WTC11 (cell line): ENCODE data around the gene ATP6AP1. TPM values are rescaled to one million over a fixed set of nuclear protein-coding genes. Genes with fewer than 3 reads are reported as not detected.

Experiments
- ELF4 ChIP-seq: sonication (generic); formaldehyde crosslinking; IDR thresholded peaks from 2 replicates; pipeline ENCODE4 v1.8.1; 2022; ENCODE audit warnings: low read depth, mild to moderate bottlenecking, moderate library complexity, missing genetic modification reagents
- ERG ChIP-seq: fragments of 250-450 bp; sonication (Bioruptor Pico); IDR thresholded peaks from 2 replicates; pipeline ENCODE4 v1.8.0; 2021; ENCODE audit warnings: mild to moderate bottlenecking
- FOXK1 ChIP-seq: sonication (generic); formaldehyde crosslinking; IDR thresholded peaks from 2 replicates; pipeline ENCODE4 v1.8.0; 2022; ENCODE audit warnings: mild to moderate bottlenecking, moderate library complexity, missing genetic modification reagents
- GRHL2 ChIP-seq: fragments of 250-450 bp; sonication (Bioruptor Pico); IDR thresholded peaks from 2 replicates; pipeline ENCODE4 v1.8.0; 2022; ENCODE audit warnings: mild to moderate bottlenecking, moderate library complexity; ENCODE audit not compliant: insufficient replicate concordance, severe bottlenecking
- KAT7 ChIP-seq: sonication (generic); formaldehyde crosslinking; IDR thresholded peaks from 2 replicates; pipeline ENCODE4 v1.8.1; 2023; ENCODE audit warnings: missing genetic modification reagents, mild to moderate bottlenecking, borderline replicate concordance
- MYBL2 ChIP-seq: sonication (generic); formaldehyde crosslinking; IDR thresholded peaks from 2 replicates; pipeline ENCODE4 v1.8.1; 2023; ENCODE audit warnings: mild to moderate bottlenecking, moderate library complexity, missing genetic modification reagents
- PRRX2 ChIP-seq: fragments of 250-450 bp; sonication (Bioruptor Pico); IDR thresholded peaks from 2 replicates; pipeline ENCODE4 v1.8.0; 2021; ENCODE audit warnings: mild to moderate bottlenecking
- STAT6 ChIP-seq: sonication (generic); formaldehyde crosslinking; conservative IDR thresholded peaks from 2 replicates; pipeline ENCODE4 v1.8.1; 2023; ENCODE audit warnings: mild to moderate bottlenecking, low read depth, missing genetic modification reagents, moderate library complexity
- ZNF317 ChIP-seq: sonication (generic); formaldehyde crosslinking; IDR thresholded peaks from 2 replicates; pipeline ENCODE4 v1.8.1; 2023; ENCODE audit warnings: low read depth, mild to moderate bottlenecking, moderate library complexity, missing genetic modification reagents, borderline replicate concordance
- ZNF423 ChIP-seq: fragments of 250-450 bp; sonication (Bioruptor Pico); IDR thresholded peaks from 2 replicates; pipeline ENCODE4 v2.1.2; 2022; ENCODE audit warnings: mild to moderate bottlenecking, moderate library complexity
- total RNA-seq: library from RNA; stranded (reverse); gene quantifications from 3 replicates; pipeline ENCODE4 v1.2.3, GENCODE V29; 2021
- TF ChIP-seq, protein P1 (sequence below): fragments of 250-450 bp; sonication (Bioruptor Pico); IDR thresholded peaks from 2 replicates; pipeline ENCODE4 v1.9.0; 2021; ENCODE audit warnings: mild to moderate bottlenecking, borderline replicate concordance
- TF ChIP-seq, protein P2 (sequence below): sonication (generic); formaldehyde crosslinking; IDR thresholded peaks from 2 replicates; pipeline ENCODE4 v1.8.0; 2023; ENCODE audit warnings: missing genetic modification reagents, mild to moderate bottlenecking, borderline replicate concordance
- TF ChIP-seq, protein P3 (sequence below): sonication (generic); formaldehyde crosslinking; IDR thresholded peaks from 2 replicates; pipeline ENCODE4 v1.8.0; 2022; ENCODE audit warnings: mild to moderate bottlenecking, missing genetic modification reagents
- TF ChIP-seq, protein P4 (sequence below): sonication (generic); formaldehyde crosslinking; IDR thresholded peaks from 2 replicates; pipeline ENCODE4 v1.8.0; 2022; ENCODE audit warnings: mild to moderate bottlenecking, missing genetic modification reagents
- TF ChIP-seq, protein P5 (sequence below): sonication (generic); formaldehyde crosslinking; IDR thresholded peaks from 2 replicates; pipeline ENCODE4 v1.8.1; 2022; ENCODE audit warnings: mild to moderate bottlenecking, missing genetic modification reagents, moderate library complexity, borderline replicate concordance
- TF ChIP-seq, protein P6 (sequence below): sonication (generic); formaldehyde crosslinking; IDR thresholded peaks from 2 replicates; pipeline ENCODE4 v1.8.1; 2023; ENCODE audit warnings: mild to moderate bottlenecking, moderate library complexity, missing genetic modification reagents
- TF ChIP-seq, protein P7 (sequence below): sonication (generic); formaldehyde crosslinking; IDR thresholded peaks from 2 replicates; pipeline ENCODE4 v1.8.0; 2022; ENCODE audit warnings: mild to moderate bottlenecking, missing genetic modification reagents

Gene ATP6AP1
- total RNA-seq, 1 experiment from 2014 or later, result 43.9 TPM

DNA sequence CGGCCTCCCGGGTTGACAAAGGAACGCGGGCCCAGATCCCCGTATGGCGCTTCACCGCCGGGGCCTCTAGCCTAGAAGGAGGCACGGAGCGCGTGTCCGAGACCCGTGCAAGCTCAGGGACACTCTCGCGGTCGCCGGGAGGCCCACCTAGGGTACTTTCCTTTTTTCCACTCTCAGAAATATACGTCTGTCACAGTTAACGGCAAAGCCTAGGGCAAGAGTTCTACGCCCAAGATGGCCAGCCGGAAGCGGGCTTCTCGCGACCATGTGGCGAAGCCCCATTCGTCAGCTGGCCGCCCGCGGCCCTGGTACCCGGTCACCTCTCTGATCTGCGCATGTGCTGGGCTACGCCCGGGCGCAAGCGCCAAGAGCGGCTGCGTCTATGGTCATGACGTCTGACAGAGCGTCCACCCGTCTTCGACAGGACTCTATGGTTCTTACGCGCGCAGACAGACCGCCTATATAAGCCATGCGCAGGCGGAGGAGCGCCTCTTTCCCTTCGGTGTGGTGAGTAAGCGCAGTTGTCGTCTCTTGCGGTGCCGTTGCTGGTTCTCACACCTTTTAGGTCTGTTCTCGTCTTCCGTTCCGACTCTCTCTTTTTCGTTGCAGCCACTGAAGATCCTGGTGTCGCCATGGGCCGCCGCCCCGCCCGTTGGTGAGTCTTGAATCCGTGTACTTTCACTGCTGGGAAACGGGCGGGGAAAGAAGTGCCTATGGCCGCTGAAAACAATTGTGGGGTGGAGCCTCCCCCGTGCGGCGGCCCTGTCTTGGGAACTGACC lies 30.4 kb upstream of the ATP6AP1 start, which contains the start of gene RPL10 (continued):
- TF ChIP-seq, protein P1, sequence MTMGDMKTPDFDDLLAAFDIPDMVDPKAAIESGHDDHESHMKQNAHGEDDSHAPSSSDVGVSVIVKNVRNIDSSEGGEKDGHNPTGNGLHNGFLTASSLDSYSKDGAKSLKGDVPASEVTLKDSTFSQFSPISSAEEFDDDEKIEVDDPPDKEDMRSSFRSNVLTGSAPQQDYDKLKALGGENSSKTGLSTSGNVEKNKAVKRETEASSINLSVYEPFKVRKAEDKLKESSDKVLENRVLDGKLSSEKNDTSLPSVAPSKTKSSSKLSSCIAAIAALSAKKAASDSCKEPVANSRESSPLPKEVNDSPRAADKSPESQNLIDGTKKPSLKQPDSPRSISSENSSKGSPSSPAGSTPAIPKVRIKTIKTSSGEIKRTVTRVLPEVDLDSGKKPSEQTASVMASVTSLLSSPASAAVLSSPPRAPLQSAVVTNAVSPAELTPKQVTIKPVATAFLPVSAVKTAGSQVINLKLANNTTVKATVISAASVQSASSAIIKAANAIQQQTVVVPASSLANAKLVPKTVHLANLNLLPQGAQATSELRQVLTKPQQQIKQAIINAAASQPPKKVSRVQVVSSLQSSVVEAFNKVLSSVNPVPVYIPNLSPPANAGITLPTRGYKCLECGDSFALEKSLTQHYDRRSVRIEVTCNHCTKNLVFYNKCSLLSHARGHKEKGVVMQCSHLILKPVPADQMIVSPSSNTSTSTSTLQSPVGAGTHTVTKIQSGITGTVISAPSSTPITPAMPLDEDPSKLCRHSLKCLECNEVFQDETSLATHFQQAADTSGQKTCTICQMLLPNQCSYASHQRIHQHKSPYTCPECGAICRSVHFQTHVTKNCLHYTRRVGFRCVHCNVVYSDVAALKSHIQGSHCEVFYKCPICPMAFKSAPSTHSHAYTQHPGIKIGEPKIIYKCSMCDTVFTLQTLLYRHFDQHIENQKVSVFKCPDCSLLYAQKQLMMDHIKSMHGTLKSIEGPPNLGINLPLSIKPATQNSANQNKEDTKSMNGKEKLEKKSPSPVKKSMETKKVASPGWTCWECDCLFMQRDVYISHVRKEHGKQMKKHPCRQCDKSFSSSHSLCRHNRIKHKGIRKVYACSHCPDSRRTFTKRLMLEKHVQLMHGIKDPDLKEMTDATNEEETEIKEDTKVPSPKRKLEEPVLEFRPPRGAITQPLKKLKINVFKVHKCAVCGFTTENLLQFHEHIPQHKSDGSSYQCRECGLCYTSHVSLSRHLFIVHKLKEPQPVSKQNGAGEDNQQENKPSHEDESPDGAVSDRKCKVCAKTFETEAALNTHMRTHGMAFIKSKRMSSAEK (CRISPR knock-in tag), result no peak
- TF ChIP-seq, protein P2, sequence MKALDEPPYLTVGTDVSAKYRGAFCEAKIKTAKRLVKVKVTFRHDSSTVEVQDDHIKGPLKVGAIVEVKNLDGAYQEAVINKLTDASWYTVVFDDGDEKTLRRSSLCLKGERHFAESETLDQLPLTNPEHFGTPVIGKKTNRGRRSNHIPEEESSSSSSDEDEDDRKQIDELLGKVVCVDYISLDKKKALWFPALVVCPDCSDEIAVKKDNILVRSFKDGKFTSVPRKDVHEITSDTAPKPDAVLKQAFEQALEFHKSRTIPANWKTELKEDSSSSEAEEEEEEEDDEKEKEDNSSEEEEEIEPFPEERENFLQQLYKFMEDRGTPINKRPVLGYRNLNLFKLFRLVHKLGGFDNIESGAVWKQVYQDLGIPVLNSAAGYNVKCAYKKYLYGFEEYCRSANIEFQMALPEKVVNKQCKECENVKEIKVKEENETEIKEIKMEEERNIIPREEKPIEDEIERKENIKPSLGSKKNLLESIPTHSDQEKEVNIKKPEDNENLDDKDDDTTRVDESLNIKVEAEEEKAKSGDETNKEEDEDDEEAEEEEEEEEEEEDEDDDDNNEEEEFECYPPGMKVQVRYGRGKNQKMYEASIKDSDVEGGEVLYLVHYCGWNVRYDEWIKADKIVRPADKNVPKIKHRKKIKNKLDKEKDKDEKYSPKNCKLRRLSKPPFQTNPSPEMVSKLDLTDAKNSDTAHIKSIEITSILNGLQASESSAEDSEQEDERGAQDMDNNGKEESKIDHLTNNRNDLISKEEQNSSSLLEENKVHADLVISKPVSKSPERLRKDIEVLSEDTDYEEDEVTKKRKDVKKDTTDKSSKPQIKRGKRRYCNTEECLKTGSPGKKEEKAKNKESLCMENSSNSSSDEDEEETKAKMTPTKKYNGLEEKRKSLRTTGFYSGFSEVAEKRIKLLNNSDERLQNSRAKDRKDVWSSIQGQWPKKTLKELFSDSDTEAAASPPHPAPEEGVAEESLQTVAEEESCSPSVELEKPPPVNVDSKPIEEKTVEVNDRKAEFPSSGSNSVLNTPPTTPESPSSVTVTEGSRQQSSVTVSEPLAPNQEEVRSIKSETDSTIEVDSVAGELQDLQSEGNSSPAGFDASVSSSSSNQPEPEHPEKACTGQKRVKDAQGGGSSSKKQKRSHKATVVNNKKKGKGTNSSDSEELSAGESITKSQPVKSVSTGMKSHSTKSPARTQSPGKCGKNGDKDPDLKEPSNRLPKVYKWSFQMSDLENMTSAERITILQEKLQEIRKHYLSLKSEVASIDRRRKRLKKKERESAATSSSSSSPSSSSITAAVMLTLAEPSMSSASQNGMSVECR (CRISPR knock-in tag), result 0 out of 2 replicates have a peak, but pooled peaks have one; percentile 35
- no peak for TF ChIP-seq STAT6 (CRISPR knock-in tag)
- no peak for TF ChIP-seq ZNF317 (CRISPR knock-in tag)
- TF ChIP-seq FOXK1 (CRISPR knock-in tag), result peak; percentile 62; the same call in 1 of the 2 replicates
- TF ChIP-seq ERG (CRISPR knock-in tag), result no peak
- TF ChIP-seq GRHL2, result no peak
- no peak for TF ChIP-seq MYBL2 (CRISPR knock-in tag)
- TF ChIP-seq, protein P3, sequence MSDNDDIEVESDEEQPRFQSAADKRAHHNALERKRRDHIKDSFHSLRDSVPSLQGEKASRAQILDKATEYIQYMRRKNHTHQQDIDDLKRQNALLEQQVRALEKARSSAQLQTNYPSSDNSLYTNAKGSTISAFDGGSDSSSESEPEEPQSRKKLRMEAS (CRISPR knock-in tag), result peak; percentile 89
- no peak for TF ChIP-seq ZNF423
- no peak for TF ChIP-seq KAT7 (CRISPR knock-in tag)
- TF ChIP-seq, protein P4, sequence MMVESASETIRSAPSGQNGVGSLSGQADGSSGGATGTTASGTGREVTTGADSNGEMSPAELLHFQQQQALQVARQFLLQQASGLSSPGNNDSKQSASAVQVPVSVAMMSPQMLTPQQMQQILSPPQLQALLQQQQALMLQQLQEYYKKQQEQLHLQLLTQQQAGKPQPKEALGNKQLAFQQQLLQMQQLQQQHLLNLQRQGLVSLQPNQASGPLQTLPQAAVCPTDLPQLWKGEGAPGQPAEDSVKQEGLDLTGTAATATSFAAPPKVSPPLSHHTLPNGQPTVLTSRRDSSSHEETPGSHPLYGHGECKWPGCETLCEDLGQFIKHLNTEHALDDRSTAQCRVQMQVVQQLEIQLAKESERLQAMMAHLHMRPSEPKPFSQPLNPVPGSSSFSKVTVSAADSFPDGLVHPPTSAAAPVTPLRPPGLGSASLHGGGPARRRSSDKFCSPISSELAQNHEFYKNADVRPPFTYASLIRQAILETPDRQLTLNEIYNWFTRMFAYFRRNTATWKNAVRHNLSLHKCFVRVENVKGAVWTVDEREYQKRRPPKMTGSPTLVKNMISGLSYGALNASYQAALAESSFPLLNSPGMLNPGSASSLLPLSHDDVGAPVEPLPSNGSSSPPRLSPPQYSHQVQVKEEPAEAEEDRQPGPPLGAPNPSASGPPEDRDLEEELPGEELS (CRISPR knock-in tag), result no peak; the same call in 1 of the 2 replicates
- no peak for TF ChIP-seq ELF4
- TF ChIP-seq, protein P5, sequence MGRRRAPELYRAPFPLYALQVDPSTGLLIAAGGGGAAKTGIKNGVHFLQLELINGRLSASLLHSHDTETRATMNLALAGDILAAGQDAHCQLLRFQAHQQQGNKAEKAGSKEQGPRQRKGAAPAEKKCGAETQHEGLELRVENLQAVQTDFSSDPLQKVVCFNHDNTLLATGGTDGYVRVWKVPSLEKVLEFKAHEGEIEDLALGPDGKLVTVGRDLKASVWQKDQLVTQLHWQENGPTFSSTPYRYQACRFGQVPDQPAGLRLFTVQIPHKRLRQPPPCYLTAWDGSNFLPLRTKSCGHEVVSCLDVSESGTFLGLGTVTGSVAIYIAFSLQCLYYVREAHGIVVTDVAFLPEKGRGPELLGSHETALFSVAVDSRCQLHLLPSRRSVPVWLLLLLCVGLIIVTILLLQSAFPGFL (CRISPR knock-in tag), result no peak
- TF ChIP-seq, protein P6, sequence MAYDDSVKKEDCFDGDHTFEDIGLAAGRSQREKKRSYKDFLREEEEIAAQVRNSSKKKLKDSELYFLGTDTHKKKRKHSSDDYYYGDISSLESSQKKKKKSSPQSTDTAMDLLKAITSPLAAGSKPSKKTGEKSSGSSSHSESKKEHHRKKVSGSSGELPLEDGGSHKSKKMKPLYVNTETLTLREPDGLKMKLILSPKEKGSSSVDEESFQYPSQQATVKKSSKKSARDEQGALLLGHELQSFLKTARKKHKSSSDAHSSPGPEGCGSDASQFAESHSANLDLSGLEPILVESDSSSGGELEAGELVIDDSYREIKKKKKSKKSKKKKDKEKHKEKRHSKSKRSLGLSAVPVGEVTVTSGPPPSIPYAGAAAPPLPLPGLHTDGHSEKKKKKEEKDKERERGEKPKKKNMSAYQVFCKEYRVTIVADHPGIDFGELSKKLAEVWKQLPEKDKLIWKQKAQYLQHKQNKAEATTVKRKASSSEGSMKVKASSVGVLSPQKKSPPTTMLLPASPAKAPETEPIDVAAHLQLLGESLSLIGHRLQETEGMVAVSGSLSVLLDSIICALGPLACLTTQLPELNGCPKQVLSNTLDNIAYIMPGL (CRISPR knock-in tag), result peak; percentile 79; the same call in 1 of the 2 replicates
- no peak for TF ChIP-seq PRRX2
- TF ChIP-seq, protein P7, sequence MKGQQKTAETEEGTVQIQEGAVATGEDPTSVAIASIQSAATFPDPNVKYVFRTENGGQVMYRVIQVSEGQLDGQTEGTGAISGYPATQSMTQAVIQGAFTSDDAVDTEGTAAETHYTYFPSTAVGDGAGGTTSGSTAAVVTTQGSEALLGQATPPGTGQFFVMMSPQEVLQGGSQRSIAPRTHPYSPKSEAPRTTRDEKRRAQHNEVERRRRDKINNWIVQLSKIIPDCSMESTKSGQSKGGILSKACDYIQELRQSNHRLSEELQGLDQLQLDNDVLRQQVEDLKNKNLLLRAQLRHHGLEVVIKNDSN, result peak; percentile 18; the same call in 1 of the 2 replicates
